Cerebellar nuclear complex (tissue), 1 donor: Measurements from ENCODE around the gene CHAD.

Experiments used
- DNase-seq, 2 experiments: peaks; one replicate each; lab custom pipeline; 2025; lab: John Stamatoyannopoulos, UW

CHAD gene

GRCh38 chr17:50458701-50459676, 9.7 kb downstream of the CHAD start:
- DNase-seq = no peak

- DNase-seq = no peak
These were observed 10.4 kb downstream of the CHAD start for GRCh38 chr17:50458270-50458669.

GRCh38 chr17:50457621-50458020, 11.1 kb downstream of the CHAD start:
- DNase-seq = no peak

- DNase-seq = no peak
These were observed 14.8 kb downstream of the CHAD start for GRCh38 chr17:50453901-50454300.

- no peak for DNase-seq
These were observed 15.9 kb downstream of the CHAD start for GRCh38 chr17:50452630-50453300.

- DNase-seq = no peak
These were observed 16.6 kb downstream of the CHAD start for GRCh38 chr17:50451943-50452629.

GRCh38 chr17:50448643-50449042, 20.0 kb downstream of the CHAD start:
- DNase-seq = no peak

- DNase-seq = no peak
These were observed 20.6 kb downstream of the CHAD start for GRCh38 chr17:50447870-50448595.

- DNase-seq = no peak
These were observed 22.9 kb downstream of the CHAD start for GRCh38 chr17:50445730-50446325.

- DNase-seq = no peak
These were observed 23.6 kb downstream of the CHAD start for GRCh38 chr17:50444841-50445715.

- DNase-seq = no peak
These were observed 25.1 kb downstream of the CHAD start for GRCh38 chr17:50443505-50443974.

- DNase-seq = no peak
These were observed 27.5 kb downstream of the CHAD start for GRCh38 chr17:50440838-50441829.

- DNase-seq = peak in 1 of 2 experiments; percentile 37
These were observed 28.4 kb downstream of the CHAD start for GRCh38 chr17:50440172-50440837.

- no peak for DNase-seq
These were observed 29.7 kb downstream of the CHAD start for GRCh38 chr17:50439008-50439407.

- DNase-seq = no peak
These were observed 31.3 kb downstream of the CHAD start for GRCh38 chr17:50437409-50437808.

GRCh38 chr17:50432125-50432762, 36.4 kb downstream of the CHAD start:
- no peak for DNase-seq

- DNase-seq = no peak
These were observed 37.7 kb downstream of the CHAD start for GRCh38 chr17:50430821-50431618.
